ENCODE results near the gene CCDC61.

The CCDC61 gene

GRCh38 chr19:45955905-45956608 lies 39.2 kb upstream of the CCDC61 start:
- no peak for DNase-seq (ENCODE audit: low spot score)
- TF ChIP-seq, protein P1, sequence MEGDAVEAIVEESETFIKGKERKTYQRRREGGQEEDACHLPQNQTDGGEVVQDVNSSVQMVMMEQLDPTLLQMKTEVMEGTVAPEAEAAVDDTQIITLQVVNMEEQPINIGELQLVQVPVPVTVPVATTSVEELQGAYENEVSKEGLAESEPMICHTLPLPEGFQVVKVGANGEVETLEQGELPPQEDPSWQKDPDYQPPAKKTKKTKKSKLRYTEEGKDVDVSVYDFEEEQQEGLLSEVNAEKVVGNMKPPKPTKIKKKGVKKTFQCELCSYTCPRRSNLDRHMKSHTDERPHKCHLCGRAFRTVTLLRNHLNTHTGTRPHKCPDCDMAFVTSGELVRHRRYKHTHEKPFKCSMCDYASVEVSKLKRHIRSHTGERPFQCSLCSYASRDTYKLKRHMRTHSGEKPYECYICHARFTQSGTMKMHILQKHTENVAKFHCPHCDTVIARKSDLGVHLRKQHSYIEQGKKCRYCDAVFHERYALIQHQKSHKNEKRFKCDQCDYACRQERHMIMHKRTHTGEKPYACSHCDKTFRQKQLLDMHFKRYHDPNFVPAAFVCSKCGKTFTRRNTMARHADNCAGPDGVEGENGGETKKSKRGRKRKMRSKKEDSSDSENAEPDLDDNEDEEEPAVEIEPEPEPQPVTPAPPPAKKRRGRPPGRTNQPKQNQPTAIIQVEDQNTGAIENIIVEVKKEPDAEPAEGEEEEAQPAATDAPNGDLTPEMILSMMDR (IDR thresholded peaks at IDR 0.05; ENCODE audit: extremely low read depth, missing control alignments) = no peak

- no peak for DNase-seq (ENCODE audit: low spot score)
- TF ChIP-seq, protein P1 (IDR thresholded peaks at IDR 0.05; ENCODE audit: extremely low read depth, missing control alignments) = no peak
Observed at GRCh38 chr19:45958320-45958719, 36.9 kb upstream of the CCDC61 start.

DNA sequence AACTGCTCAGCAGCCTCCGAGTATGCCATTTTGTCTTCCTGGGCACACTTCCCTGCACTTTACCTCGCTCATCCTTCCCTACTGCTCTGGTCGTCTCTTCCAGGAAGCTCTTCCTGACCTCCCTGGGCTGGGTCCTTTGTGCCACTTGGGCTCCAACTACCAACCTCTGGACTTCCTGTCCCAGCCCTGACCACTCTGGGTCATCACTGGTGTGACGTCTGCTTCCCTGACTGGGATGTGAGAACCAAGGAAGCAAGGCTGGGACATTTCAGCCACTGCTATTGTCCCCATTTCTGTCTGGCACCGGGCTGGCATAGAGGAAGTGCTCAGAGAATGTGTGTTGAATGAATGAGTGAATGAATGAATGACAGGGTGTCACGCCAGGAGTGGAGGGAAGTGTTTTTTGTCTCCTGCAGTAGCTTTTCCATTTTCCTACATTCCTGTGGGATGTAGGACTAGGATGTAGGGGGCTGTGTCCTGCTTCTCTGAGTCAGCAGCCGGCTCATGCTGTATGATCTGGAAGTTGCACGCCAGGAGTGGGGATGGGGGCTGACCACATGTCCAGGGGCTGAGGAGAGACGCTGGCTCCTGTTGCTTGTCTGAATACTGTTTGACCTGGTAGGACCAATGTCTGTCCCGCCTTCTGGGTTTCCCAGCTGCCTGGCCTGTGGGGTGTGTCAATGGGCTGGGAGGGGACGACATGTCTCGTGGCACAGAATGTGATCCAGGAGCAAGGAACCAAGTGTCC lies 36.3 kb upstream of the CCDC61 start:
- DNase-seq (ENCODE audit: low spot score) = no peak
- TF ChIP-seq, protein P1 (IDR thresholded peaks at IDR 0.05; ENCODE audit: extremely low read depth, missing control alignments) = no peak

DNA sequence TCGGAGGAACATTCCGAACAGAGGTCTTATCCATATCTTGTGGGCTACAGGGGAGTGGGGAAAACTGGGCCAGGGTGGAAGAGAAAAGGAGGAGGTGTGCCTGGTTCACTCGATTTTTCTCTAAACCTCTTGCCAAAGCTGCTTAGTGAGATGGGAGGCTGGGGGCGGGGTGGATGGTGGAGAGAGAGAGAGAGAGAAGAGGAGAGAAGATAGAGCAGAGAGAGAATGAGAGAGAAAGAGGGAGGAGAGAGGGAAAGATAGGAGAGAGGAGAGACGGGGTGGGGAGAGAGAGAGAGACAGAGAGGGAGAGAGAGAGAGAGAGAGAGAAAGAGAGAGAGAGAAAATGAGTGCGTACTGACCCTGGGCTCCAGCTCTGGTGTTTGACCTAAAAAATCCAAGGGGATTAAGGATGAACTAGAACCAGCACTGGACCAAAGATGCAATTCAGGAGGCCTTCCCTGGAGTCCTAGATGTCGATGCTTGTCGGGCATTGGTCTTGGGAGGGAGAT lies 35.7 kb upstream of the CCDC61 start:
- DNase-seq (ENCODE audit: low spot score) = no peak
- TF ChIP-seq, protein P1 (IDR thresholded peaks at IDR 0.05; ENCODE audit: extremely low read depth, missing control alignments) = no peak

- TF ChIP-seq, protein P1 (IDR thresholded peaks at IDR 0.05; ENCODE audit: extremely low read depth, missing control alignments) = no peak
- no peak for DNase-seq (ENCODE audit: low spot score)
Observed at GRCh38 chr19:45960595-45961235, 34.6 kb upstream of the CCDC61 start.

DNA sequence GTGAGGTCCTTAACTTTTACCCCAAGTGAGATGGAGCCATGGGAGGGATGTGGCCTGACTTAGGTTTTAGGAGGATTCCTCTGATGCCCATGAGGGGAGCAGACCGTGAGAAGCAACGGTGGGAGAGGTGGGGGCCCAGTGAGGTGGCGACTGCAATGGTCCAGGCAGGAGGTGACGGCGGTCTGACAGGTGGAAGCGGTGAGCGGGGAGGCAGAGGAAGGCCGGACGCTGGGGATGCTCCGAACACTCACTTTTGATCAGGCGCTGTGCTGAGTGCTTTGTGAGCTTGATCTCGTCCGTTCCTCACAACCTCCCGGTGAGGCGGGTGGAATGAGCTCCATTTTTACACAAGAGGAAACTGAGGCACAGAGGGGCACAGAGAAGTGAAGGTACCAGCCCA lies 33.2 kb upstream of the CCDC61 start:
- TF ChIP-seq, protein P1 (IDR thresholded peaks at IDR 0.05; ENCODE audit: extremely low read depth, missing control alignments) = no peak
- no peak for DNase-seq (ENCODE audit: low spot score)

- TF ChIP-seq, protein P1 (IDR thresholded peaks at IDR 0.05; ENCODE audit: extremely low read depth, missing control alignments) = no peak
- no peak for DNase-seq (ENCODE audit: low spot score)
Observed at GRCh38 chr19:45967246-45967645, 28.0 kb upstream of the CCDC61 start.
